Measurements from ENCODE around the gene ZIC2. TPM values are rescaled to one million over a fixed set of nuclear protein-coding genes. Genes with fewer than 3 reads are reported as not detected.

ZIC2 gene
- total RNA-seq, 1 donor from 2014 or later: not detected

DNA sequence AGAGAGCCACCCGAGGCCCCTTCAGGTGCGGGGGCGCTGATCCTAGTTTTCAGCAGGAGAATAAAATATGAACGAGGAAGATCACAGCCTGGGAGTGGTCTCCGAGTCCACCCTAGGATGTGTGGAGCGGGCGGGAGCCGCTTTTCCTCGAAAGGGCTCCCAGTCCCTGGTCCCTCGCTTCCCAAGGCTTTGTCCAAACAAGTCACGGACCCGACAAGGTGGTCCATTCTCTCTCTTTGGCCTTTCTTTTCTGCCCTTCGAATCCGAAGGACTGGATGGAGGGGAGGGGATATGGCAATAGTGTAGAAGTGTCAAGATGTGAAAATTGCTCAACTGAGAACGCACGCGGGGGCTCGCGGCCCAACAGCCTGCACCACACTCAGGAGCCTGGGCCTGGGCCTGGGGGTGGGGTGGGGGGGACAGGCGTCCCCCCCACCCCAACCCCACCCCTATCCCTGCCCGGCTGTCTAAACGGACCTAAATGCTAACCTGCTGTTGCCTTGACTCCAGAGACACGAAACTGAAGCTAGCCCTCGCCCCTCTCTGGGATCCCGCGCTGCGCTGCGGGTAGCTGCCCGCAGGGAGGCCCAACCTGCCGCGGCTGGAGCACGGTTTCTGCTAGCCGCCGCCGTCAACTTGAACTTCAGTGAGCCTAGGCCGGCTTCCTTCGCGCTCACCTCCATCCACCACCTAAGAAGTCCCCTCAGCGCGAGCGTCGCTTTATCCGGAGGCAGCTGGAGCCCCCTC, 7.1 kb downstream of the ZIC2 start:
- TF ChIP-seq, protein P1, sequence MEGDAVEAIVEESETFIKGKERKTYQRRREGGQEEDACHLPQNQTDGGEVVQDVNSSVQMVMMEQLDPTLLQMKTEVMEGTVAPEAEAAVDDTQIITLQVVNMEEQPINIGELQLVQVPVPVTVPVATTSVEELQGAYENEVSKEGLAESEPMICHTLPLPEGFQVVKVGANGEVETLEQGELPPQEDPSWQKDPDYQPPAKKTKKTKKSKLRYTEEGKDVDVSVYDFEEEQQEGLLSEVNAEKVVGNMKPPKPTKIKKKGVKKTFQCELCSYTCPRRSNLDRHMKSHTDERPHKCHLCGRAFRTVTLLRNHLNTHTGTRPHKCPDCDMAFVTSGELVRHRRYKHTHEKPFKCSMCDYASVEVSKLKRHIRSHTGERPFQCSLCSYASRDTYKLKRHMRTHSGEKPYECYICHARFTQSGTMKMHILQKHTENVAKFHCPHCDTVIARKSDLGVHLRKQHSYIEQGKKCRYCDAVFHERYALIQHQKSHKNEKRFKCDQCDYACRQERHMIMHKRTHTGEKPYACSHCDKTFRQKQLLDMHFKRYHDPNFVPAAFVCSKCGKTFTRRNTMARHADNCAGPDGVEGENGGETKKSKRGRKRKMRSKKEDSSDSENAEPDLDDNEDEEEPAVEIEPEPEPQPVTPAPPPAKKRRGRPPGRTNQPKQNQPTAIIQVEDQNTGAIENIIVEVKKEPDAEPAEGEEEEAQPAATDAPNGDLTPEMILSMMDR (conservative IDR thresholded peaks at IDR 0.05; ENCODE audit: low read depth, low read length): no peak
- no peak for DNase-seq (ENCODE audit: low read depth)

GRCh38 chr13:99989276-99990125, 7.9 kb downstream of the ZIC2 start:
- TF ChIP-seq, protein P1 (conservative IDR thresholded peaks at IDR 0.05; ENCODE audit: low read depth, low read length): no peak
- DNase-seq (ENCODE audit: low read depth): no peak
- no peak overlapping the region for H3K4me3 ChIP-seq (ENCODE audit: low read depth, low read length)

More for the DNA sequence above, 7.1 kb downstream of the ZIC2 start:
- no peak overlapping the region for H3K4me3 ChIP-seq (ENCODE audit: low read depth, low read length)

GRCh38 chr13:99990126-99990977, 8.8 kb downstream of the ZIC2 start:
- no peak for DNase-seq (ENCODE audit: low read depth)
- TF ChIP-seq, protein P1 (conservative IDR thresholded peaks at IDR 0.05; ENCODE audit: low read depth, low read length): no peak
- H3K4me3 ChIP-seq (ENCODE audit: low read depth, low read length): no peak overlapping the region

DNA sequence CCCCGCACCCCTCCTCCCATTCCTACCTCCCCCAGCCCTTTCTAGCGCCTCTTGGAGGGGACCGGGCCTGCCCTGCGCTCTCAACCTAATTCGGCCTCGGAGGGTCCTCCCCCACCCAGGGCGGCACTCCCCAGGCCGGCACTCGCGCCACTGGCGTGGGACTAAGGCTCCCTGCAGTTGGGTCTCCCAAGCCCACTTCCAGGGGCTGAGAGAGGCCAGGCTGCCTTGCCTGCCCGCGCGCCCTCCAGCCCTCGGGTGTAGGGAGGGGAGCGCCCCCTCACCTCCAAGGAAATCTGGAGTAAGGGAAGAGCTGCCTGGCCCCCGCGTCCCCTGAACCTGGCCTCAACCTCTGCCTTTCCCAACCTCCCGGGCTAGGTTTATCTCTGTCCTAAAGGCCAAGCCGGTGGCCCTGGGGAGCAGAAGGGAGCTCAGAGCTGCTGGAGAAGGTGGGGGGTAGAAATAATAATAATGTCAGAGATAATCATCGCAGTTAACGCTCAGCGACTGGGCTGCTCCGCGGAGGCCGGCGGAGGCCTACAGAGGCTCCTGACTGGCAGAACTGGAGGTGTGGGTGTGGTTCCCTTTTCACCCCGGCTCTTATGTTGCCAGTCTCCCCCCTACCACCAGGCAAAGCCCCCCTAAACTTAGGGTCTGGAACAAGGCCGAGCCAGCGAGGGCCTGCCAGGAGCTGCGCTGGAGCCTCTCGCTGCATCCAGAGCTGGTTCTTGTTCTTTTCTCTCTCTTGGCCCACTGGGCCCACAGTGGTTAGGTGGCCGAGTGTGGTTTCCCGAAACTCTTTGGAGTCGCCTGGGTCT, 9.6 kb downstream of the ZIC2 start:
- H3K4me3 ChIP-seq (ENCODE audit: low read depth, low read length): no peak overlapping the region
- no peak for DNase-seq (ENCODE audit: low read depth)
- TF ChIP-seq, protein P1 (conservative IDR thresholded peaks at IDR 0.05; ENCODE audit: low read depth, low read length): no peak

GRCh38 chr13:99991828-99992775, 10.5 kb downstream of the ZIC2 start:
- no peak overlapping the region for H3K4me3 ChIP-seq (ENCODE audit: low read depth, low read length)
- DNase-seq (ENCODE audit: low read depth): no peak
- TF ChIP-seq, protein P1 (conservative IDR thresholded peaks at IDR 0.05; ENCODE audit: low read depth, low read length): no peak
